Activated T-helper 2 cell treated with anti-CD3 and anti-CD28 coated beads, Interferon-gamma antibody, Interleukin-2, Interleukin-4, amounts not matched to agents 10 μg/mL and 5 μg/mL and 100 μg/mL, durations not matched to agents 14 hours and 24 hours and 36 hours (primary cell): ENCODE data around the gene TUBB3. TPM values are rescaled to one million over a fixed set of nuclear protein-coding genes. Genes with fewer than 3 reads are reported as not detected.

Source experiments
- DNase-seq: peaks from one replicate; pipeline ENCODE4 v3.0.0; 2021; ENCODE audit warnings: low spot score
- H3K27ac Mint-ChIP-seq: one replicate; pipeline ENCODE4 v1.8.0; 2021; ENCODE audit warnings: mixed read lengths
- H3K27me3 Mint-ChIP-seq: one replicate; pipeline ENCODE4 v1.8.0; 2021; ENCODE audit warnings: low read depth, mixed read lengths
- H3K36me3 Mint-ChIP-seq: one replicate; pipeline ENCODE4 v1.8.0; 2021; ENCODE audit warnings: low read depth, mixed read lengths
- H3K4me1 Mint-ChIP-seq: one replicate; pipeline ENCODE4 v1.8.0; 2021; ENCODE audit warnings: low read depth, mixed read lengths
- H3K4me3 Mint-ChIP-seq: one replicate; pipeline ENCODE4 v1.8.0; 2021; ENCODE audit warnings: low read depth, mild to moderate bottlenecking, moderate library complexity, mixed read lengths
- H3K9me3 Mint-ChIP-seq: one replicate; pipeline ENCODE4 v1.8.0; 2021; ENCODE audit warnings: mixed read lengths
- intact Hi-C: fragments of 100-400 bp; cut with micrococcal nuclease; formaldehyde crosslinking; loops from one replicate; pipeline ENCODE4 v1.15.1; 2023
- total RNA-seq: library from RNA; stranded (reverse); gene quantifications from 2 replicates; pipeline ENCODE4 v1.2.3, GENCODE V29; 2022

The TUBB3 gene
- total RNA-seq, 1 donor from 2014 or later = 2.9 TPM

DNA sequence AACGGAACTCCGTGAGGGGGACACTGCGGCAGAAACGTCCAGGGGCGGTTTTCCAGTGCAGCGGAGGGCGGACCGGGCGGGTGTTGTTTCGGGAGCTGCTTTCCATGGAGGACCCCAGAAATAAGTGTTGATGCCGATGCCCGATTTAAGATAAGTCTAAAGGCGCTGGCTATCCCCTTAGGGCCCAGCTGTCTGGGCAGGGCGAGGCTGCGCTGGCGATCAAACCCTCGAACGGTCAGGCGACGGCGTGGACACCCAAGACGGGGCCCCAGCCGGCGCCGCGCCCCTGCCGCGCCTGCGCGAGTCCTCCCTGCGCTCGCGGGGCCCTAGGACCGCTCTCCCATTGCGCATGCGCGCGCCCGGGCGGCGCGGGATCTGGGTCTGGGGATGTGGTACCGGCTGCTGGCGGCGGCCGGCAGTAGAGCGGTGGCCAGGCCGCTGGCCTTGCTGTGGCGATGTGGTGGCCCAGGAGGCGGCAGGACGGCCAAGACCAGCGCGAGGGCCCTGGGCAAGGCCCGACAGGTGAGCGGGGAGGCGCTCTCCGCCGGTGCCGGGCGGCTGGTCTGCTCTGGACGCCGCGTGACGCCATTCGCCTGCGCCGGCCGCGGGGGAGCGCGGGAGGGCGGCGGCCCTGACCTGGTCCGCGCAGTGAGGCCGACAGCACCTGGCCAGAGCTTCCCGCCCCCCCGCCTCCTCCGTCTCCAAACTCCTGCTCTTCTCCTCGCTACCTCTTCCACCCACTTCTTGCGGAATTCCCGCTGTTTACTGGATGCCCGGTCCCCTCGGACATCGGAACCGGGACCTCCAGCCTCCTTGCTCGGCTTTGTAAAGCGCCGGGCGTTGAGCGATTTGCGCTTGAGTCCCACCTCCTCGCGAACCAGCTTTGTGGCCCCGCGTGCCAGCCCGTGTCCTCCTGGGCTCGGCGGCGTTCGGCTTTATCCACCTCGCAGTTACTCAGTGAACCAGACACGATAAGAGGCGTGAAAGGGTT lies 49.4 kb downstream of the TUBB3 start:
- Mint-ChIP-seq H3K4me1 (peaks cover 17% of the 10 kb centered on the region), H3K27ac (peak overlapping the region; percentile 96), H3K9me3 (peaks cover 10% of the 10 kb centered on the region), H3K27me3 (no peaks in the 10 kb centered on the region), H3K4me3 (peak overlapping the region; percentile 95), H3K36me3 (peaks cover 31% of the 10 kb centered on the region)
- intact Hi-C loops = loop anchor here (1.0 to 5.0 kb wide), 2 partner anchors 24 to 270 kb away; partner anchors contain the start of genes DEF8 and SPATA2L
- peak; percentile 90 for DNase-seq

DNA sequence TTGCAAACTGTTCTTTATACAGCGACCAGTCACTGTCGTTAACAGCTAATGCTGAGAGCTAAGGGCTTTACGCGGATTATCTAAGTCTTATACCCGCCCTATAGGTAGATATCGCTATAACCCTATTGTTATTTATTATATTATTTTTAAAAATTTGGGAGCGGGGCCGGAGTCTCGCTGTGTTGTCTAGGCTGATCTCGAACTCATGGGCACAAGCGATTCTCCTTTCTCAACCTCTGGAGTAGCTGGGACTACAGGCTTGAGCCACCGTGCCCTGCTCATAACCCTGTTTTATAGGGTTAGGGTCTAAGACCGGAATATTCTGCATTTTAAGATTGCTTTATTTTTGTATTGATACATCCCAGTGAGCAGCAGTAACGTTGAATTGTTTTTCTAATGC lies 50.1 kb downstream of the TUBB3 start:
- peak overlapping the region; percentile 95 for H3K4me3 Mint-ChIP-seq
- DNase-seq = no peak
- peaks cover 35% of the 10 kb centered on the region for H3K36me3 Mint-ChIP-seq
- H3K27ac Mint-ChIP-seq = peak overlapping the region; percentile 96
- intact Hi-C loops = loop anchor here (5.0 kb wide), 1 partner anchor 271 kb away; the partner anchor contains the start of gene SPATA2L
- peaks cover 10% of the 10 kb centered on the region for H3K9me3 Mint-ChIP-seq
- peaks cover 17% of the 10 kb centered on the region for H3K4me1 Mint-ChIP-seq
- H3K27me3 Mint-ChIP-seq = no peaks in the 10 kb centered on the region

DNA sequence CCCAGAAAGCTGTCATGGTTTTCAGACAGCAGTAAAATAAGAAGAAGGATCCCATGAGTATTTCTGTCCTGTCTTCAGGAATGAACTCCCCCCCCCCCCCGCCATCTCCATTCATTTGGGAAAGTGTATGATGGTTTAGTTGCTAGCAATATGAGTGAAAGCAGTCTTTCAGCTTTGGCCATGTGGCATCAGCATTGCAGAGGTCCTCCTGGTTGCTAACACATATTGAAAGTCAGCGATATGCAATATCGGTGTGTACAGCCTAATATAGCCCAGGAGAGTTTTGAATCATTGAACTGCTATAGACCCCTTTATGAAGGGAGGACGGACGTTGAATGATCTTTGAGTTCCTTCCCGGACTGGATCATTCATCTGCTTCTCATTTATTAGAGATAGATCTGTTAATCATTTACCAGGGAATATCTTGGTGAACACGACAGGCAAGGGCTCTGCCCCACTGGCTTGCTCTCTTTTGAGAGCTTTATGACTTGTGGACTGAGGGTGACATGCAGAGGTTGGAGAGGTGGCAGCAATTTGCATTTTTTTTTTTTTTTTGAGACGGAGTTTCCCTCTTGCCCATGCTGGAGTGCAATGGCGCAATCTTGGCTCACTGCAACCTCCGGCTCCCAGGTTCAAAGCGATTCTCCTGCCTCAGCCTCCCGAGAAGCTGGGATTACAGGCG lies 50.7 kb downstream of the TUBB3 start:
- H3K36me3 Mint-ChIP-seq = peaks cover 37% of the 10 kb centered on the region

DNA sequence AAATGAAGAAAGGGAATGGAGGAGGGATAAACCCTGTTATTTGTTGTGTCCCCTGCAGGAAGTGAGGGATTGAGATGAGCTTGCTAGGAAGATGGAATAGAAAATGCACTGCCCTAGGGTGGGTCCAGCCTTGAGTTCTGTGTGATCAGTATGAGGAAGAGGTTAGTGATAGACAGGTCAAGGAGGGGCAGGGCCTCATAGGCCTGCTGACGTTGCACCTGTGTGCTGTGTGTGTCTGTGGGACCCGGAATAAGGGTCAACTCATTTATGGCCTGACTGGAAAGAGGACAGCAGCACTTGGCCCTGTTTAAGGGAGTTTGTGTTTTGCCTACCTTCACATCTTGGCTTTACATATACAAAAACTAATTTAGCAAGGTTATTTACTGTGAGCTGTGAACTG lies 51.7 kb downstream of the TUBB3 start:
- Mint-ChIP-seq H3K27me3 (no peaks in the 10 kb centered on the region), H3K9me3 (peaks cover 10% of the 10 kb centered on the region), H3K27ac (no peak overlapping the region), H3K36me3 (peaks cover 42% of the 10 kb centered on the region), H3K4me3 (no peak overlapping the region), H3K4me1 (peaks cover 17% of the 10 kb centered on the region)
- DNase-seq = no peak
- intact Hi-C loops = loop anchor here (5.0 kb wide), 1 partner anchor 273 kb away; the partner anchor contains the start of gene SPATA2L

More for the DNA sequence above, 50.7 kb downstream of the TUBB3 start:
- Mint-ChIP-seq H3K4me3 (peak overlapping the region; percentile 77), H3K27ac (peak overlapping the region; percentile 42), H3K4me1 (peaks cover 17% of the 10 kb centered on the region), H3K27me3 (no peaks in the 10 kb centered on the region), H3K9me3 (peaks cover 10% of the 10 kb centered on the region)
- DNase-seq = no peak
- intact Hi-C loops = loop anchor here (5.0 kb wide), 1 partner anchor 271 kb away; the partner anchor contains the start of gene SPATA2L

DNA sequence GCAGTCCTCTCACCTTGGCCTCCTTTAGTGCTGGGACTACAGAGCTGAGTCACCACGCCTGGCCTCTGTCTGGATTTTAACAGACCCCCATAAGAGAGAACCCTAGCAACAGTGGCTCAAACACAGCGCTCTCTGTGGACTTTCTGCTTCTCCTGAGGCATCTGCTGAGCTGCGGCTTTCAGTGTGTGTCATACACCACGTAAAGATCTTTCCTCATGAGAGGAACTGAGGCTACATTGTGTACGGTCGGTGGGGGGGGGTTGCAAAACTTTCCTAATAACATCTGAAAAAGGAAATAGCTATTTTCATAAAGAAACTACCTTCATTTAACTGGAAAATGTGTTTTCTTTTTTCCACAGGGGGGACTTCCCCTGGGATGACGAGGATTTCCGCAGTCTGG lies 58.3 kb downstream of the TUBB3 start:
- Mint-ChIP-seq H3K27ac (no peak overlapping the region), H3K27me3 (no peaks in the 10 kb centered on the region), H3K4me3 (no peak overlapping the region), H3K36me3 (peaks cover 60% of the 10 kb centered on the region), H3K9me3 (no peaks in the 10 kb centered on the region), H3K4me1 (peaks cover 2% of the 10 kb centered on the region)
- intact Hi-C loops = no loop called here
- no peak for DNase-seq

DNA sequence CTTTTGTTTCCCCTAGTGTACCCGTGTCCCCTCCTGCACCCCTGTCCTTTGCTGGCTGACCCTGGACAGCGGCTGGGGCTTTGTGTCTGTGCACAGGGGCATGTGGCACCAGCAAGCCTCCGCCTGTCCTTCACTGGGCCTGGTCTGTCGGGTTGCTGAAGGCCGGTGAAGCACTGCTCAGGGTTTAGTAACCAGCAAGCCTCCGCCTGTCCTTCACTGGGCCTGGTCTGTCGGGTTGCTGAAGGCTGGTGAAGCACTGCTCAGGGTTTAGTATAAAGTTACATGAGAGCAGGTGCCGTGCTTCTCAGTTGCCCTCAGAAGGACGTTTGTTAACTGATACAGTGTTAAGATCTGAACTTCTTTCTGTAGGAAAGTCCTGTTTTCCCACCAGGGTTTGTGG lies 59.2 kb downstream of the TUBB3 start:
- Mint-ChIP-seq H3K4me1 (peaks cover 2% of the 10 kb centered on the region), H3K27me3 (no peaks in the 10 kb centered on the region), H3K36me3 (peaks cover 68% of the 10 kb centered on the region), H3K27ac (no peak overlapping the region), H3K4me3 (no peak overlapping the region), H3K9me3 (no peaks in the 10 kb centered on the region)
- DNase-seq = no peak
- intact Hi-C loops = no loop called here

DNA sequence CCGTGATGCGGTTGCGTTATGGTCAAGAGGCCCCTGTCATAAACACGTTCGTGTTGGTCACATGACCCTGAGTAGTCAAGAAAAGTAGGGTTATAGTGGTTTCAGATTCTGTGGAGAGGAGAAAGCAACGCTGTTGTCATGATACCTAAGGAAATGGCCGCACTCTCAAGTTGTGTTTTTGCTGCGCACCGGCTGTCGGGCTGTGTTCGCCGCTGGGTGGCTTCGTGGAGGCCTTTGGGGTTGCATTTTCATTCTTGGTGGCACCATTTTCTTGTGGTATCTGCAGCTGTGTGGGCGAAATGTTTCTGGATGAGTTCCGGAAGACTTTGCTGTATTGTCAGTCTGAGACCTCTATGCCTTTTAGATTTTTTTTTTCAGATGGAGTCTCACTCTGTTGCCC lies 60.4 kb downstream of the TUBB3 start:
- H3K4me1 Mint-ChIP-seq = peaks cover 2% of the 10 kb centered on the region
- H3K9me3 Mint-ChIP-seq = no peaks in the 10 kb centered on the region
- intact Hi-C loops = no loop called here
- DNase-seq = no peak
- peak overlapping the region; percentile 62 for H3K27ac Mint-ChIP-seq
- no peak overlapping the region for H3K4me3 Mint-ChIP-seq
- H3K27me3 Mint-ChIP-seq = no peaks in the 10 kb centered on the region
- peaks cover 65% of the 10 kb centered on the region for H3K36me3 Mint-ChIP-seq

DNA sequence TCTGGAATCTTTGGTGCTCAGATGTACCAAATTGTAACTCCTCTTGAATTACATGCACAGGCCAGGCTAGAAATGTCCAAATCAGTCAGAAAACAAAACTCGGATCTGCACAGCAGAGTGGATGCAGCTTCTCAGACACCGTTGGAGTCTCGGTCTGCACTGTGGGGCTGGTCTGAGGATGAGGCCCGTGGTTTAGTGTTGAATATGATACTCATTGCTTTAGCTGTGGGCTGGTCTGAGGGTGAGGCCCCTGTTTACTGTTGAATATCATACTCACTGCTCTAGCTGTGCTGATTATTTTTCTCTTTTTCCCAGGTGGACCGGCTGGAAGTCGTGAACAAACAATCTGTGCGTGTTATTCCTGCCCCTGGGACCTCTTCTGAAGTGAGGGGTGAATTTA lies 61.1 kb downstream of the TUBB3 start:
- H3K9me3 Mint-ChIP-seq = no peaks in the 10 kb centered on the region
- peaks cover 65% of the 10 kb centered on the region for H3K36me3 Mint-ChIP-seq
- no peaks in the 10 kb centered on the region for H3K27me3 Mint-ChIP-seq
- DNase-seq = no peak
- no peak overlapping the region for H3K27ac Mint-ChIP-seq
- no peak overlapping the region for H3K4me3 Mint-ChIP-seq
- peaks cover 2% of the 10 kb centered on the region for H3K4me1 Mint-ChIP-seq
- intact Hi-C loops = no loop called here

DNA sequence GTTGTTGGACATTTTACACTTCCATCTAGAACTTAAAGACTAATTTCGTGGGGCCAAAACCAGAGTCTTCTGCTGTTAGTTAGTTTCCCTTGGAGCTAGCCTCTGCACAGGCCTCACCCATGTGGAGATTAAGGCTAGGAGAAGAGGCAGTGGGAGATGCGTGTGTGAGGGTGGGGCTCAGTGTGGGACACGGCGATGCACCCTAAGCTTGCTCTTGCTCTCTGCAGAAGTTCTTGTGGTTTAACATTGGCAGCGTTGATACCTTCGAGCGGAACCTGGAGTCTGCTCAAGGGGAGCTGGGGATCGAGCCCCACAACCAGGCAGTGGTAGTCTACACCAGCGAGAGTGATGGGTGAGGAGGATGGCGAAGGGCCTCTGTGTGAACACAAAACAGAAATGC lies 62.1 kb downstream of the TUBB3 start:
- peaks cover 57% of the 10 kb centered on the region for H3K36me3 Mint-ChIP-seq

More for the DNA sequence above, 62.1 kb downstream of the TUBB3 start:
- Mint-ChIP-seq H3K27ac (no peak overlapping the region), H3K9me3 (no peaks in the 10 kb centered on the region), H3K27me3 (no peaks in the 10 kb centered on the region), H3K4me1 (peaks cover 2% of the 10 kb centered on the region), H3K4me3 (no peak overlapping the region)
- no peak for DNase-seq
- intact Hi-C loops = no loop called here

Other genes with a start within 250 kb of the TUBB3 start
- 95.5 and 103 TPM in 2 replicates for gene CDK10, start 236.7 kb upstream of the TUBB3 start, total RNA-seq
- gene SPATA2L, start 221.6 kb upstream of the TUBB3 start, total RNA-seq = 10.9 and 12.9 TPM in 2 replicates
- 4.6 and 4.8 TPM in 2 replicates for gene VPS9D1, start 202.4 kb upstream of the TUBB3 start, total RNA-seq
- gene ZNF276, start 201.8 kb upstream of the TUBB3 start, total RNA-seq = 34.4 and 35.5 TPM in 2 replicates
- gene FANCA, start 106.7 kb upstream of the TUBB3 start, total RNA-seq = 198 and 211 TPM in 2 replicates
- gene SPIRE2, start 94.9 kb upstream of the TUBB3 start, total RNA-seq = 1.9 and 2.7 TPM in 2 replicates
- 211 and 213 TPM in 2 replicates for gene TCF25, start 49.8 kb upstream of the TUBB3 start, total RNA-seq
- gene MC1R, start 4.5 kb upstream of the TUBB3 start, total RNA-seq = 5.8 and 6.2 TPM in 2 replicates
- 31.5 and 42.3 TPM in 2 replicates for gene DEF8, start 25.4 kb downstream of the TUBB3 start, total RNA-seq
- gene DBNDD1, start 96.1 kb downstream of the TUBB3 start, total RNA-seq = 0.43 and 0.69 TPM in 2 replicates
- gene PRDM7, start 154.0 kb downstream of the TUBB3 start, total RNA-seq = not detected in 2 replicates